Neuron (in vitro differentiated cells): ENCODE data around the gene ITPR1.

Experiments
- H2AFZ ChIP-seq: one replicate; pipeline ENCODE4 v1.6.1; 2013; ENCODE audit warnings: low read depth, mild to moderate bottlenecking, inconsistent platforms, low read length, moderate library complexity
- H3K27me3 ChIP-seq: one replicate; pipeline ENCODE4 v1.6.1; 2013; ENCODE audit warnings: low read length; ENCODE audit not compliant: insufficient read depth
- H3K36me3 ChIP-seq: one replicate; pipeline ENCODE4 v1.6.1; 2013; ENCODE audit warnings: low read length; ENCODE audit not compliant: insufficient read depth
- H3K4me1 ChIP-seq: one replicate; pipeline ENCODE4 v1.6.1; 2013; ENCODE audit warnings: low read length; ENCODE audit not compliant: insufficient read depth
- H3K4me3 ChIP-seq: 2 replicates; pipeline ENCODE4 v1.5.1; 2013; ENCODE audit warnings: mild to moderate bottlenecking, low read length, moderate library complexity
- H3K9me3 ChIP-seq: one replicate; pipeline ENCODE4 v1.6.1; 2013; ENCODE audit warnings: low read length

The ITPR1 gene

GRCh38 chr3:4735243-4735642 is 242.1 kb downstream of the ITPR1 start:
- Histone ChIP-seq H2AFZ (no peak overlapping the region), H3K9me3 (no peaks in the 10 kb centered on the region), H3K4me1 (peaks cover 44% of the 10 kb centered on the region), H3K27me3 (no peaks in the 10 kb centered on the region), H3K36me3 (no peaks in the 10 kb centered on the region), H3K4me3 (no peak overlapping the region)

- H3K4me1 ChIP-seq, result peaks cover 33% of the 10 kb centered on the region
- no peaks in the 10 kb centered on the region for H3K9me3 ChIP-seq
- no peaks in the 10 kb centered on the region for H3K36me3 ChIP-seq
- no peak overlapping the region for H2AFZ ChIP-seq
- no peaks in the 10 kb centered on the region for H3K27me3 ChIP-seq
- no peak overlapping the region for H3K4me3 ChIP-seq
Measured at GRCh38 chr3:4736284-4736861, 243.2 kb downstream of the ITPR1 start.

DNA sequence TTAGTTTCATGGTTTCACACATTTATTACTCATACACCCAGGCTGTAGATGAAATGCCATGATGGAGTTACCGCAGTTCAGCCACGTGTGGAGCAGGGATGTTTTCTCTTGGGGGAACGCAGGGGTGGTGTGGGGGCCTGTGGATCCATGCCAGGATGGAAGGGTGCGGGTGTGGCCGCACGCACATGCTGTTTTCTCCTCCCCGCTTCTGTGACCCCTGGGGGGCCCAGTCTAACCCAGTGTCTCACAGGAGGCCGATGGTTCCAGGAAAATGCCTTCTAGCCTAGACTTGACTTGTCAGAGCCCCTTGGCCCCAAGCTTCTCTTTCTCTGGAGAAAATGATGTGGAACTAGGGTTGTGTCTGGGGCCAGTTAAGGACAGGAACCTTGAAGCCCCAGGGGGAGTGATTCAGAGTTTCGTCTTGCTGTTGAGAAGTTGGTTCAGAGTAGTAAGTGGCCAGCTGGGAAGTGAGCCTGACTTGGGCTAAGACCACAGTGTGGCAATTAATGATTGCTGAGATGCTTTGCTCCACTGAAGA is 245.7 kb downstream of the ITPR1 start:
- H3K36me3 ChIP-seq, result no peaks in the 10 kb centered on the region
- no peaks in the 10 kb centered on the region for H3K27me3 ChIP-seq
- no peak overlapping the region for H3K4me3 ChIP-seq
- H2AFZ ChIP-seq, result no peak overlapping the region
- no peaks in the 10 kb centered on the region for H3K9me3 ChIP-seq
- H3K4me1 ChIP-seq, result peaks cover 9% of the 10 kb centered on the region

- no peaks in the 10 kb centered on the region for H3K36me3 ChIP-seq
- H3K4me1 ChIP-seq, result peaks cover 2% of the 10 kb centered on the region
- no peak overlapping the region for H3K4me3 ChIP-seq
Measured at GRCh38 chr3:4739289-4740236, 246.4 kb downstream of the ITPR1 start.

GRCh38 chr3:4740397-4741105 is 247.4 kb downstream of the ITPR1 start:
- Histone ChIP-seq H3K27me3 (no peaks in the 10 kb centered on the region), H3K4me3 (no peak overlapping the region), H3K4me1 (no peaks in the 10 kb centered on the region), H3K9me3 (no peaks in the 10 kb centered on the region), H3K36me3 (no peaks in the 10 kb centered on the region), H2AFZ (no peak overlapping the region)

More at GRCh38 chr3:4739289-4740236, 246.4 kb downstream of the ITPR1 start:
- Histone ChIP-seq H3K9me3 (no peaks in the 10 kb centered on the region), H3K27me3 (no peaks in the 10 kb centered on the region), H2AFZ (no peak overlapping the region)

DNA sequence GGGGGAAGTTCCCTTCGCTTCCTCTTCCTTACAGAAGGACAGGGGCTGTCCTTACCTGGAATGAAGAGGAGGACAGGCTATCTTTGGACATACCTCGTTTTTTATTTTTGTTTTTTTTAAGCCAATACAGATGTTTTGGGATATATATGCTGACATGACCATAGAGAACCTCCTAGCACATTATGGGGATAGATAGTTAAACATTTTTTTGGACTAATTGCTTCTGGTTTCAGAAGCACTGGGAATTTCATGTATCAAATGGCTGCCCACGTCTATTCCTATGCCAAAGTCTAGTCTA is 247.9 kb downstream of the ITPR1 start:
- Histone ChIP-seq H3K27me3 (no peaks in the 10 kb centered on the region), H3K4me3 (no peak overlapping the region)

DNA sequence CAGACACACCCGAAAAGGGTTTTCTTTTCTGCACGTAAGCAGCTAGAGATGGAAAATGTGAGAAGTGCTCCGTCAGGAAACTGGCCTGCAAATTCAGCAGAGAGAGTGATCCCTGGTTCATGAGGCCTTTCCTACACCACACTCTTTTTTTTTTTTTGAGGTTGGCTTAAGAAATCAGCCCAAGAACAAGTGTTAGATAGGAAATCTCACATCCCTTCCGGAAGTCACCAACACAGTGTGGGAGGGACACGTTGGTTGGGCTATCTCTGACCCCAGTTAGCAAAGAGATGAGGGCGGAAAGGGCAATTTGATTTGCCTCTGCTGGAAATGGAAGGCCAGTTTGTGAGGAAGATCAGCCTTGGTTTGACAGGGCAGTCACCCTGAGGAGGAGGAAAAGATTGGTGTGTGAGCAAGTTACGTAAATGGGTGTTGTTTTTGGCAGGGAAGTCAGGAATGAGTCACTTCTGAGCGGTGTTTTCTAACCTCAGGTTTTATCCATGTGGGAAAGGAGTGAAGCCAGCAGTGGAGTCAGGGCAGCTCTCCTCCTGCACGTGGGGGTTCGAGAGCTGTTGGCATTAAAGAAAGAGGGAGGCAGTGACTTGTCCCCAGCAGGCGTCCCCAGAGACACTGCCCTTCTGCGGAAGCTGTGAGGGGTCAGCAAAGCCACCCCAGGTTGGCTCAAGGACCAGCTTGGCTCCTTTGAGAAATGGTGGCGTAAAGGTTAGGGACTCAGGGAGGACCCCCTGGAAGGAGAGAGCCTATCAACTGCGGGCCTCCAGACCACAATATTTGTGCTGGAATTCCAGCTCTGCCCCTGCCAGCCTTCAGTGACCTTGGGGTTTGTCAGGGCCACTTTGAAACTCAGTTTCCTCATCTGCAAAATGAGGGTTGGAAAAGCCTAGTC is 248.5 kb downstream of the ITPR1 start:
- H3K36me3 ChIP-seq, result no peaks in the 10 kb centered on the region
- no peak overlapping the region for H2AFZ ChIP-seq
- no peaks in the 10 kb centered on the region for H3K4me1 ChIP-seq
- H3K27me3 ChIP-seq, result no peaks in the 10 kb centered on the region
- no peak overlapping the region for H3K4me3 ChIP-seq
- no peaks in the 10 kb centered on the region for H3K9me3 ChIP-seq

More for the DNA sequence above, 247.9 kb downstream of the ITPR1 start:
- Histone ChIP-seq H3K36me3 (no peaks in the 10 kb centered on the region), H3K4me1 (no peaks in the 10 kb centered on the region), H3K9me3 (no peaks in the 10 kb centered on the region), H2AFZ (no peak overlapping the region)

DNA sequence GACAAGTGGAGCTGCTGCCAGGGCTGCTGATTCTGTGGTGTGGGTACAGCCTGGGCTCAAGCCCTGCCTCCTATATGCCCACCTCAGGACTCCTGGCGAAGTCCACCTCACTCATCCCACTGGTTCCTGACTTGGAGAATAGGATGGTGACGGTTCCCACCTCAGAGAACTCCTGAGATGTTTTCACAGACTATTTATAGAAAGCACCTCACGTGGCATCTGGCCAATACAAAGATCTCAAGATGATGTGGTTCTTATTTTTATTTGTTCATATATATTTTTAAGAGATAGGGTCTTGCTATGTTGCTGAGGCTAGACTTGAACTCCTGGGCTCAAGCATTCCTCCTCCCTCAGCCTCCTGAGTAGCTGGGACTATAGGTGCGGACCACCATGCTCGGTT is 249.2 kb downstream of the ITPR1 start:
- no peaks in the 10 kb centered on the region for H3K27me3 ChIP-seq
- H3K4me1 ChIP-seq, result no peaks in the 10 kb centered on the region
- H2AFZ ChIP-seq, result no peak overlapping the region
- H3K9me3 ChIP-seq, result no peaks in the 10 kb centered on the region
- H3K36me3 ChIP-seq, result no peaks in the 10 kb centered on the region
- no peak overlapping the region for H3K4me3 ChIP-seq

DNA sequence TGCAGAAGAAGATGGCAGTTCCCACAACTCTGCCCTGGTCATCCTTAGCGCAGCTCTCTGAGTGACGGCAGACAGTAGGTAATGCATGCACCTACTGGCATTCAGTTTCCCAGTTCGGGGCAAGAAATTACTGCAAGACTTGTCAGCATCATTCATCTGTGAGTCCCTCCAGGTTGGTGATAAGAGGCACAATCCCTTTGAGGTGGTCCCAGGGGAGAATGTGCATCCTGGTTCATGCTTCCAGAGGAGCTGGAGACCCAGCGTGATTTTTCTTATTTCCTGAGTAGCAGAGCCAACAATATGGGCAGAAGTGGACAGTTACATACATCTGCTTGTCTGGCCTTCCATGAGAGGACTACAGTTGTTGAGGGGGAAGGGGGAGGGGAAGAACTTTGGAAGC is 250.2 kb downstream of the ITPR1 start:
- H3K4me1 ChIP-seq, result no peaks in the 10 kb centered on the region

GRCh38 chr3:4744405-4745234 is 251.5 kb downstream of the ITPR1 start:
- H3K27me3 ChIP-seq, result no peaks in the 10 kb centered on the region
- no peak overlapping the region for H3K4me3 ChIP-seq
- H3K36me3 ChIP-seq, result no peaks in the 10 kb centered on the region
- H3K9me3 ChIP-seq, result no peaks in the 10 kb centered on the region
- H3K4me1 ChIP-seq, result peaks cover 2% of the 10 kb centered on the region
- H2AFZ ChIP-seq, result no peak overlapping the region

More for the DNA sequence above, 250.2 kb downstream of the ITPR1 start:
- no peaks in the 10 kb centered on the region for H3K36me3 ChIP-seq
- no peak overlapping the region for H3K4me3 ChIP-seq
- H2AFZ ChIP-seq, result no peak overlapping the region
- H3K9me3 ChIP-seq, result no peaks in the 10 kb centered on the region
- H3K27me3 ChIP-seq, result no peaks in the 10 kb centered on the region

DNA sequence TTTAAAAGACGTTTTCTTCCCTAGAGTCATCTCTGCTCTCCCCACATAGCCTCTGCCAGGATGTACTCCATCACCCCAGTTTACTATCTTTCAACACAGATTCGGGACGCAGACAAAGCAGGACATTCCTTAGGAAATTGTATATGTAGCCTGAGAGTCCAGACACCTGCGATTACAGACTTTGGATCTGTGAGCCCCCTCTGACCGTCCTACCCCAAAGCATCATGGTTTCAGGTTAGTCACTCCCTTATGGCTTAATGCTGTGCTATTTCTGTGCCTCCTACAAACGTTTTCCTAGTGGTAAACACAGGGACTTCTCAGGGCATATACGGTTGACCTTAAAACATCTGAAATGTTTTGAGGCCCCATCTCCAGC is 252.1 kb downstream of the ITPR1 start:
- no peaks in the 10 kb centered on the region for H3K9me3 ChIP-seq
- H3K4me3 ChIP-seq, result no peak overlapping the region
- no peaks in the 10 kb centered on the region for H3K36me3 ChIP-seq
- H2AFZ ChIP-seq, result no peak overlapping the region
- peaks cover 7% of the 10 kb centered on the region for H3K4me1 ChIP-seq
- no peaks in the 10 kb centered on the region for H3K27me3 ChIP-seq
